HG03520 (cell line): Measurements from ENCODE around the gene SCARB1.

Experiments used
- ATAC-seq: cut with Tn5 transposase; IDR thresholded peaks from one replicate; pipeline ENCODE4 v1.9.1; 2021; ENCODE audit warnings: mild to moderate bottlenecking, moderate library complexity; ENCODE audit not compliant: unreplicated experiment

Gene SCARB1

DNA sequence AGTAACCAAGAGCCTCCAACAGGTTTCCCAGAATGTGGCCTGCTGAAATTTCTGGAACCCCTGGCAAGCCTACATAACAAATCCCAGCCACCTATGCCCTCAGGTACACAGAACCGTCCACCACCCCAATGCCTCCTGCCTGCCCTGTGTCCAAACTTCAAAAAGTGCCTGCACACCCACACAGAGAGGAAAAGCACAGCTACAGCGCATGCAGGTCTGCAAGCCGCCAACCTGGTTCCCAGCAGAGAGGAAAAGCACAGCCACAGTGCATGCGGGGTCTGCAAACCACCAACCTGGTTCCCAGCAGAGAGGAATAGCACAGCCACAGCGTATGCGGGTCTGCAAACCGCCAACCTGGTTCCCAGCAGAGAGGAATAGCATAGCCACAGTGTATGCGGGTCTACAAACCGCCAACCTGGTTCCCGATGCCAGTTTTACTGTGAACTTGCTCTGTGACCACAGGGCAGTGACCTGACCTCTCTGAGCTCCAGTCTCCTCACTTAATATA is 113.5 kb downstream of the SCARB1 start:
- ATAC-seq = no peak

- ATAC-seq = no peak
Measured at GRCh38 chr12:124749725-124750124, 113.9 kb downstream of the SCARB1 start.

GRCh38 chr12:124747426-124748161 is 116.1 kb downstream of the SCARB1 start:
- no peak for ATAC-seq

GRCh38 chr12:124746649-124747425 is 116.8 kb downstream of the SCARB1 start:
- no peak for ATAC-seq

DNA sequence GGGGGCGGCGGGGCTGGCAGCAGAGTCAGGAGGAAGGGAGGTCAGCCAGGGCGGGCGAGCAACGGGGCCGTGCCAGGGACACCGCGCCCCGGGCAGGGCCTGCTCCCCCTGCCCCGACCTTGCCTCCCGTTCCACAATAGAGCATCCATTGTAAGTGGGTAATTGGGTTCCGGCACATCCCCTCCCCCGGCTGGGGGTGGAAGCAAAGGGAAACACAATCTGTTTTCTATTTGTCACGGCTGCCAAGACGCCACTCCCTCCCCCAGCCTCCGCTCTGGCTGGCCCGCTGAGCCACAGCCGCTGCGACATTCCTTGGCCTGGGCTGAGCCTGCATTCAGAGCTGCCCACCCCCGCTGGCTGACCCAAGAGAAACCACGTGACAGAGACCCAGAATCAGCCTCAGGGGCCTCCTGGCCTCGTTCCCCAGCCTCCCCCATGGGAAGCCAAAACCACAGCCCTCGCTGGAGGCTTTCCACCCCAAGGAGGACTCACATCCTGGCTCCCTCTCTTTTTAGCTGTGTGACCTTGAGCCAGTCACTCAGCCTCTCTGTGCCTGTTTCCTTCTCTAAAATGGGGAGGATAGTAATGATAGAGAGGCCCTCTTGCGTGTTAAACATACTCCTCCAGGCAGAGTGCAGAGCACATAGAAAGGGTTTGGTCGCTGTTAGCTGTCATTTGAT is 117.6 kb downstream of the SCARB1 start:
- ATAC-seq = no peak

GRCh38 chr12:124745465-124745890 is 118.2 kb downstream of the SCARB1 start:
- ATAC-seq = no peak

- ATAC-seq = no peak
Measured at GRCh38 chr12:124744659-124745464, 118.8 kb downstream of the SCARB1 start.

GRCh38 chr12:124744273-124744640 is 119.4 kb downstream of the SCARB1 start:
- no peak for ATAC-seq

GRCh38 chr12:124743479-124744272 is 120.0 kb downstream of the SCARB1 start:
- ATAC-seq = no peak

- ATAC-seq = no peak
Measured at GRCh38 chr12:124742678-124743077, 121.0 kb downstream of the SCARB1 start.

- no peak for ATAC-seq
Measured at GRCh38 chr12:124742111-124742510, 121.6 kb downstream of the SCARB1 start.

DNA sequence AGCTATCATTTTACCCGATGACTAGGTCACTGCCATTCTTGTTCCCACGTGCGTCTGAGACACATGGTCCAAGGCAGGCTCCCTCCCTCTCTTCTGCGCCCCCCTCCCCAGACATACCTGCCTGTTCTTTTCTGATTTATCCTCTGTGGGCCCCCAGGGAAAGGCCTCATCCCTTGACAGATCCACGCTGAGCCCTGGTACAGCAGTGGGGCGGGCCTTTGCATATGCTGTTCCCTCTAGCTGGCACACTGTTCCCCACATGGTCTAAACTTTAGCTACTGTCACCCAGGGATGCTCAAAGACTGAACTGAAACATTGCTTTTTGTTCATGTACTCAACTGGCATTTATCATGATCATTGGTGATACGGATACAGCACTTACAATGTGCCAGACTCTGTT is 122.5 kb downstream of the SCARB1 start:
- ATAC-seq = no peak

DNA sequence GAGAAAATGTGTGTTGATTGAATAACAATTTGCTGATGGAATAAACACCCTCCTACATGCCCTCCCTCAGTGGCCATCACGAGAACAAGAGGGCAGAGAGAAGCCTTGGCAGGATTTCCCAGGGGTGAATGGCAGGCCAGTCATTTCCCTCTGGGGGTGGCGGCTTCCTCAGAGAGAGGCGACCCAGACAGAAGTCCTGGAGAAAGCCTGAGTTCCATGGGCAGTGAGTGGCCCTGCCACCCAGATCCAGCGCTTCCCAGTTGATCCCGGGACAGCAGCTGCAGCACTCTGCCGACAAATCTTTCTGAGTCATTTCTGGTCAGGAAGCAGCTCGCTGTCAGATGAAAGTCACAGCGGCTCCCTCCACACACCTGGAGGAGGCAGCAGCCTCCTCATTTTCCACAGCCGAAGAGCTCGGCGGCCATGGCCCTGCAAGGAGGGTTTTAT is 123.0 kb downstream of the SCARB1 start:
- ATAC-seq = no peak

DNA sequence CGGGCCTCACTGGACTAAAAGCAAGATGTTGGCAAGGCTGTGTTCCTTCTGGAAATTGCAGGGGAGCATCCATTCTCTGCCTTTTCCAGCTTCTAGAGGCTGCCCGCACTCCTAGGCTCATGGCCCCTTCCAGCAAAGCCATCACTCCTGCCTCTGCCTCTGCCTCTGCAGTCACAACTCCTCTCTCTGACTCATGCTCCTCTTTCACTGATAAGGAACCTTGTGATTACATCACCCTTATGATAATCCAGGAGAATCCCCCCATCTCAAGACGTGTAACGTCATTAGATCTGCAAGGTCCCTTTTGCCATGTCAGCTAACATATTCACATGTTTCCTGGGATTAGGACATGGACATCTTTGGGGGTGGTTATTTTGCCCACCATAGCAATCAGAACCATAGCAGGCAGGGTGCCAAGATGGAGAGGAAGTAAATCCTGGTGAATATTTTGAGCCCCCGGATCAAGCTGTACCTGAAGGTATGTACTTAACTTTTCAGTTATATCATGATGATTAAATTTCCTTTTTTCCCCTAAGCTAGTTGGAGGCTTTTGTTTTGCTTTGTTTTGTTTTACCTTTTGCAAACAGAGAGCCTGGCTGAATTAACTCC is 123.6 kb downstream of the SCARB1 start:
- ATAC-seq = no peak

- no peak for ATAC-seq
Measured at GRCh38 chr12:124738636-124739467, 124.8 kb downstream of the SCARB1 start.

DNA sequence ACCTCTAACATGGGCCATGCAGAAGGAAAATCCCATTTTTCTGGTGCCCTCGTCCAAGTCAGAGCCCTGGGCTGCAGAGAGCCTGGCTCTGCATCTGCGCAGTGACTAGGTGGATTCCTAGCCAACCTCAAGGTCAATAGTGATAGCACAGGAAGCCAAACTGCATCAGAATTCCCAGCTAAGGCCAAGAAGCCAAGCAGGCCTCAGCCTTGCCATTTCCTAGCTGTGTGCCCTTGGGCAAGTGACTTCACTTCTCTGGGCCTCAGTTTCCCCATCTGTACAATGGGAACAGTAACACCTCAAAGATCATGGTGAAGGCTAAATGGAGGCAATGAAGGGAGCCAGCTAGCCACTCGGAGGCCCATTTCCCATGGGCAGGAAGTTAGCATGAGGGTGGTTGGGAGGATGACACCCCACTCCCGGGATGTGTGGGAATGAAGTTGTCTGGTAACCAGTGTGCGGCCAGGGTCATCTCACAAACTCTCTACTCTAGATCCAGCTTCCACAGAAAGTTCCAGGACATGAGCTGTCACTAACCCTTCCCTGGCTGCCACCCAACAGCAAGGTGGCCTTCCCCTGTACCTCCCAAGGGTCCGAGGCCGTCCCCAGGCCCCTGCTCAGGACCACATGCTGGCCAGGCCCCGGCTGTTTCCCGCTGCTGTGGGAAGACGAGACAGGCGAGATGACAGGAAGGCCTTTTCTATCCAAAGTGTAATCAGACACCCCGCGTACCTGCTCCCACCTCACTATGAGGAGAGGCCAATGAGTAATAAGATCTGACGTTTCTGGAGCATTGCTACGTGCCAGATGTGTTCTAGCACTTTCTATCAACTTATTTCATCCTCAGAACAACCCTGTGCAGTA is 125.7 kb downstream of the SCARB1 start:
- ATAC-seq = no peak

DNA sequence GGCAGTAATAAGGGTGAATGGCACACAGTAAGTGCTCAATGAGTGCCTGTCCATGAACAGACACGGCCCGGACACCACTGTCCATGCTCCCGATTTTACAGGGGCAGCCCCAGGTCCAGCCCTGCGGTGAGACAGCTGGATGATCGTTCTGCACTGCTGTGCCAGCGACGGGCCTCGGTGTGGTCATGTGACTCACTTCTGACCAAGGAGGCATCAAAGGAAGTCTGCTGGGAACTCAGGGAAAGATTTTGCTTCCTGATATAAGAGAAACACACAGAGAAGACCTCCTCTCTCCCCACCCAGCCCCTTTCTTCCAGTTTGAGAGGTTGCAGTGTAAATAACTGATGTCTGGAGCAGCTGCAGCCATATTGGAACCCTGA is 126.6 kb downstream of the SCARB1 start:
- no peak for ATAC-seq
